GM23338 (cell line): ENCODE results near the gene C12orf42.

ENCODE experiments used
- CREB1 ChIP-seq: fragments of 250-450 bp; sonication (Bioruptor Pico); IDR thresholded peaks from 2 replicates; pipeline ENCODE4 v1.5.0; 2020; ENCODE audit warnings: low read depth, mild to moderate bottlenecking, moderate library complexity
- CTCF ChIP-seq, 2 experiments: fragments of 200-600 bp in 1 of 2; sonication (generic) in 1 of 2; conservative IDR thresholded peaks; 2 replicates each; pipeline versions ENCODE4 v1.5.1 to v1.6.1; 2016 to 2017; ENCODE audit warnings: antibody characterized with exemption in 2 of 2, low read depth in 2 of 2, mild to moderate bottlenecking in 2 of 2, moderate library complexity in 1 of 2
- EZH2 ChIP-seq: fragments of 200-600 bp; sonication (generic); IDR thresholded peaks from one replicate; pipeline ENCODE4 v1.8.0; 2017; ENCODE audit warnings: antibody characterized with exemption, mild to moderate bottlenecking, low read depth; ENCODE audit not compliant: unreplicated experiment
- EZH2phosphoT487 ChIP-seq: fragments of 200-600 bp; sonication (generic); IDR thresholded peaks from one replicate; pipeline ENCODE4 v1.8.1; 2018; ENCODE audit warnings: antibody characterized with exemption; ENCODE audit not compliant: unreplicated experiment
- POLR2AphosphoS5 ChIP-seq: IDR thresholded peaks from 2 replicates; pipeline ENCODE4 v1.6.1; 2016; ENCODE audit warnings: antibody characterized with exemption, low read depth
- REST ChIP-seq: IDR thresholded peaks from one replicate; pipeline ENCODE4 v1.6.1; 2018; ENCODE audit warnings: antibody characterized with exemption; ENCODE audit not compliant: unreplicated experiment
- ZNF114 ChIP-seq: fragments of 250-450 bp; sonication (Bioruptor Pico); IDR thresholded peaks from 2 replicates; pipeline ENCODE4 v1.5.0; 2020; ENCODE audit warnings: mild to moderate bottlenecking, moderate library complexity
- ZNF331 ChIP-seq: fragments of 250-450 bp; sonication (Bioruptor Pico); IDR thresholded peaks from 2 replicates; pipeline ENCODE4 v1.5.0; 2020; ENCODE audit warnings: low read depth, mild to moderate bottlenecking, moderate library complexity

- no peak for TF ChIP-seq CTCF (conservative IDR thresholded peaks at IDR 0.05; ENCODE audit: low read depth in 2 of 2)
- TF ChIP-seq EZH2: no peak
- no peak for TF ChIP-seq POLR2AphosphoS5
- TF ChIP-seq ZNF331: no peak
- no peak for TF ChIP-seq CREB1 (CRISPR knock-in tag)
- TF ChIP-seq EZH2phosphoT487: no peak
- no peak for TF ChIP-seq ZNF114
- no peak for TF ChIP-seq REST
Observed at GRCh38 chr12:103518899-103519298, 23.1 kb upstream of the C12orf42 start.
